H54 (cell line): ENCODE results near the gene ESPNL.

Experiments
- DNase-seq: peaks from one replicate; pipeline ENCODE4 v3.0.0; 2011; ENCODE audit warnings: low spot score, mixed read lengths; ENCODE audit not compliant: insufficient read length
- FAIRE-seq: peaks from 3 replicates; lab custom pipeline; 2011; peaks lifted over from hg19 to GRCh38; lab: Jason Lieb, UNC
- POLR2A ChIP-seq: IDR thresholded peaks from 2 replicates; pipeline ENCODE4 v1.6.1; 2011; ENCODE audit warnings: low read depth, mild to moderate bottlenecking, low read length

The ESPNL gene

GRCh38 chr2:238158509-238159070 lies 58.5 kb downstream of the ESPNL start, which contains the start of gene ERFE:
Gene ERFE, plus strand, starts transcription at chr2:238158970. Its CDS starts 38 bp downstream, at chr2:238159008.
- no peak for TF ChIP-seq POLR2A
- FAIRE-seq (no peak), DNase-seq (no peak)

GRCh38 chr2:238159071-238159539 lies 59.0 kb downstream of the ESPNL start:
- TF ChIP-seq POLR2A: no peak
- FAIRE-seq: no peak
- DNase-seq: no peak

- DNase-seq (no peak), FAIRE-seq (no peak)
- TF ChIP-seq POLR2A: no peak
These were observed 59.6 kb downstream of the ESPNL start for GRCh38 chr2:238159661-238160205.

GRCh38 chr2:238160206-238161129 lies 60.3 kb downstream of the ESPNL start:
- TF ChIP-seq POLR2A: no peak
- DNase-seq: no peak
- FAIRE-seq: no peak

GRCh38 chr2:238161291-238162051 lies 61.3 kb downstream of the ESPNL start:
- FAIRE-seq (no peak), DNase-seq (no peak)
- no peak for TF ChIP-seq POLR2A

- no peak for TF ChIP-seq POLR2A
- no peak for DNase-seq
- no peak for FAIRE-seq
These were observed 62.2 kb downstream of the ESPNL start for GRCh38 chr2:238162251-238162845.

- no peak for FAIRE-seq
These were observed 62.8 kb downstream of the ESPNL start for GRCh38 chr2:238162846-238163441.

GRCh38 chr2:238163481-238164198 lies 63.5 kb downstream of the ESPNL start:
- TF ChIP-seq POLR2A: no peak
- FAIRE-seq (no peak), DNase-seq (no peak)

More at GRCh38 chr2:238162846-238163441, 62.8 kb downstream of the ESPNL start:
- DNase-seq: peak; percentile 84
- no peak for TF ChIP-seq POLR2A

GRCh38 chr2:238164906-238165287 lies 64.8 kb downstream of the ESPNL start:
- no peak for TF ChIP-seq POLR2A
- FAIRE-seq (no peak), DNase-seq (no peak)

- FAIRE-seq (no peak), DNase-seq (no peak)
- no peak for TF ChIP-seq POLR2A
These were observed 65.3 kb downstream of the ESPNL start for GRCh38 chr2:238165288-238165921.

GRCh38 chr2:238166391-238167343 lies 66.5 kb downstream of the ESPNL start:
- FAIRE-seq (no peak), DNase-seq (no peak)
- no peak for TF ChIP-seq POLR2A
